HG03442 (cell line): Measurements from ENCODE around the gene SAMM50.
"Not testable (repeated sequence)": the region's sequence is repeated elsewhere in the genome, so short reads cannot be mapped to it uniquely, and the experiment has no call there.

ENCODE experiments used
- ATAC-seq: cut with Tn5 transposase; IDR thresholded peaks from one replicate; pipeline ENCODE4 v1.9.1; 2021; ENCODE audit warnings: mild to moderate bottlenecking, moderate library complexity; ENCODE audit not compliant: unreplicated experiment

The SAMM50 gene

DNA sequence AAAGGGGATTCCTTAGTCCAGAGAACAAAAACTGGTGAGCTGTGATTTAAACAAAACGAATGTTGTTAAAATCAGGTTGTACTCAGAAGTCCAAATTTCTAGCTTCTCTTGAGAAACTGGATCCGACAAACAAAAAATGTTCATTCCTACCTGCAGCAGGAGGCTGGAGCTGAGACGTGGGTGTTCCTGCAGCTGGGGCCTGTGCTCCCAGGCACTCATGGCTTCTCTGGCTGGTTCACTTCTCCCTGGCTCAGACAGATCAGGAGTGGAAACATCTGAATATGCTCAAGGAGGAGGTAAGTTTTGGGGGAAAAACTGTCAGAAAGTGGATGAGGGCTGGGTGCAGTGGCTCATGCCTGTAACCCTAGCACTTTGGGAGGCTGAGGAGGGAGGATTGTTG lies 44.1 kb downstream of the SAMM50 start:
- no peak for ATAC-seq

DNA sequence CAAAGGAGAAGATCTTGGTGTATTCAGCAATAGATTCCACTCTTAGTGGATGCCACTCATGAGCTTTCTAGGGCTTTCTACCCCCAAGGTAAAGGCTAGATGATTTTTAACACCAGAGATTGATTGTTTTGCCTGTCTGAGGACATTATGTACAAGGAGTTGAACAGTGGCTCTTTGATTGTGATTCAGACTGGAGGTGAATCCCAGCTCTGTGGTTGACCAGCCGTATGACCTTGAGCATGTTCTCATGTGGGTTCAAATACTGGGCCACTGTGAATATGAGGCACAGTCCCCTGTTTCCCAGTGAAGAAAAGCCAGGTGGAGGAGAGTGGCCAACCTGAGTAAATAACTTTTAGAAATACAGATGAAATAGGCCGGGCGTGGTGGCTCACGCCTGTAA lies 44.9 kb downstream of the SAMM50 start:
- ATAC-seq, result no peak

DNA sequence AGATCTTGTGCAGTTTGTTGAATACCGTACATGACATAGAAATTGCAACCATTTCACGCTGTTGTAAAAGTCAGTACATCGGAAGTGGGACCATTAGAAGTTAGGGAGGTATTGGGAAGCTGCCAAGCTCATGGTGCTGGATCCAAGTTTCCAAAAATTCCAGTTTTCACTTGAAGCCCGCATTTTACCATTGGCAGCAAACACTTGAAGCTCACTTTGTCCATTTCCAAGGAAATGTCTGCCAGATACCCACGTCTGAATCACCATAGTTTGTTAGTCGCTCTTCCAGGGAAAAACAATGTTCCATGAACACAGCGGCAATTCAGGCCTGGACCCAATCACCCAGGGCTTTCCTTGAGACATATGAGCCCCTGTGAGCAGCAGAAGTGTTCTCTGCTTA lies 46.3 kb downstream of the SAMM50 start:
- ATAC-seq, result no peak

DNA sequence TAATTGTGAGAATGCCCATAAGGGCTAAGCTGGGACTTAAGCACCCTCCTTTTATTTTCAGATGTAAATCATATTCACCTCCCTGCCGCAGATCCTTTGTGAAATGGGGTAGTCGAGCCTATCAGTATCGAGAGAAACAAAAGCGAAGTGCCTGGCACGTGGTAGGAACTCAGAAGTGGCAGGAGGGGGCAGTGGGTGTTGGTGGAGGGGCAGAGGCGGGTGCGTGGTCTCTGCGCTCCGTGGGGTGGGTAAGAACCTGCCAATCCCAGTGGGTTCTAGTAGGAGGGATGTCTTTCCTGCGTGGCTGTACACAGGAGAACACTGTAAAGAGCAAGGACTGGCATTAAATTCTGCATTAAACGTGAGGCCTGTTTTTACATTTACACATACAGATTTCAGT lies 47.1 kb downstream of the SAMM50 start:
- no peak for ATAC-seq

GRCh38 chr22:44002997-44003396 lies 47.8 kb downstream of the SAMM50 start:
- ATAC-seq, result no peak

GRCh38 chr22:44003405-44004103 lies 48.3 kb downstream of the SAMM50 start:
- no peak for ATAC-seq

DNA sequence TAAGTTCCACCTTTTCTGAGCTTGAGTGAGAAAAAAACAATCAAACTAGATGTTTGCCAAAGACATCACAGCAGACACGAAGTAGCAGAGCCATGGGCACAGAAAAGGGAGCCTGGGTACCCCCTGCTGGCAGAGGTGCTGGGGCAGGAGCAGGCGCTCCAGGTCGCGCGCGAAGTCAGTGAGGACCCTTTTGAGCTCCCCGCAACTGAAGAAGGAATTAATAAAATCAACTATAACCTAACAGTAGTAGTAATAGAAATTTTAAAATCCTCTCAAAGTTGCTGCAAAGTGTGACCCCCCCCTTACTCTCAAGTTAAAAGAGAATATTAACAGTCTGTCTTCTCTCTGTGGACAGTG lies 48.8 kb downstream of the SAMM50 start:
- ATAC-seq, result no peak

- ATAC-seq, result no peak
Measured at GRCh38 chr22:44005524-44005923, 50.3 kb downstream of the SAMM50 start.

DNA sequence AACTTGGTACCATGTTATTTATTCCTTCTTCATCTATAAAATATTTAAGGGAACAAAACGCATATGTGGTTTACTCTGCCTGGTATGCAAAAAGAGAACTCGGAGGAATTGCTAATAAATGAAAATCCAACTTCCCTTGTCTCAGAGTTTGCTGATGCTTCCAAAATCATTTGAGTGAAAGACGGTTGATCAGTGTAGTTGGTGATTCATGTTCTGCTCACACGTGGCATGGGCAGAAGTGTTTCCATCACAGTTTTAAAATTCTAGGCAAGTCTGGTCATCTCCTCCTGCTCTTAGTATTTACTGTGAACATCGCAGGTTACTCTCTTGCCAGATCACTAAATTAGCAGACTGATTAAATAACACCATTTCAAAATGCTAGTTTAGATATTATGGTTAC lies 56.9 kb downstream of the SAMM50 start:
- no peak for ATAC-seq

GRCh38 chr22:44012591-44012990 lies 57.3 kb downstream of the SAMM50 start:
- no peak for ATAC-seq

DNA sequence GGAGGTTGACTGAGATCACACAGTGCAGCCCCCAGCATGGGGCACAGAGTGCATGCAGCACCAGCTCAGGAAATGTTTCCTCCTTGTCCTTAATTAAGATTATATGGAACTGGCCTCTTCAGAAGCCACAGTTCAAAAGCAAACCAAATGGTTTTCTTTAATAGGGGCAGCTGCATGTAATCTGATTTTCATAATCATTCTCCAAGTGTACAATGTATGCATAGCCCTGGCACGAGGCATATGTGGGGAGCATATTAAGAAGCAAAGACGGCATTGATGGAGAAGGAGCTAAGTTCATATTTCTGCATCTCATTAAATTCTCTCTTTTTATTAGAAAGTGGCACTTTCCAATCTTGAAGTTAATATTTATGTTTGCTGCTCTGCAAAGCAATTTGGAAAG lies 59.0 kb downstream of the SAMM50 start:
- ATAC-seq, result no peak

GRCh38 chr22:44016586-44016985 lies 61.3 kb downstream of the SAMM50 start:
- not testable (repeated sequence) for ATAC-seq

GRCh38 chr22:44018594-44018993 lies 63.4 kb downstream of the SAMM50 start:
- no peak for ATAC-seq

- no peak for ATAC-seq
Measured at GRCh38 chr22:44019416-44019815, 64.2 kb downstream of the SAMM50 start.

- ATAC-seq, result no peak
Measured at GRCh38 chr22:44019846-44020245, 64.6 kb downstream of the SAMM50 start.

DNA sequence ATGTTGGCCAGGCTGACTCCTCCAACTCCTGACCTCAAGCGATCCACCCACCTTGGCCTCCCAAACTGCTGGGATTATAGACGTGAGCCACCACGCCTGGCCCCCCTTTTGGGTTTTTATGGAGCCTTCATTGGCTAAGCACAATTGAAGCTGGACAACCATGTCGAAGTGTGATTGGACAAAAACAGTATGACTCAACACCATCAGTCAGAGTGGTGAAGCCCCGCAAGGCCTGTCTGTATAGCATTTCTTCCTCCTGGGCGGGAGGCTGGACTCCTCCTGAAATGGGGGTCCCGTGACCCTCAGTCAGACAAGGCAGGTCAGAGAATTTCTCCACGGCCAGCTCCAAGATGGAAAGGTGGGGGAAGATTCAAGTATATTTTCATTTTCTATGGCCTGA lies 65.7 kb downstream of the SAMM50 start:
- ATAC-seq, result no peak

DNA sequence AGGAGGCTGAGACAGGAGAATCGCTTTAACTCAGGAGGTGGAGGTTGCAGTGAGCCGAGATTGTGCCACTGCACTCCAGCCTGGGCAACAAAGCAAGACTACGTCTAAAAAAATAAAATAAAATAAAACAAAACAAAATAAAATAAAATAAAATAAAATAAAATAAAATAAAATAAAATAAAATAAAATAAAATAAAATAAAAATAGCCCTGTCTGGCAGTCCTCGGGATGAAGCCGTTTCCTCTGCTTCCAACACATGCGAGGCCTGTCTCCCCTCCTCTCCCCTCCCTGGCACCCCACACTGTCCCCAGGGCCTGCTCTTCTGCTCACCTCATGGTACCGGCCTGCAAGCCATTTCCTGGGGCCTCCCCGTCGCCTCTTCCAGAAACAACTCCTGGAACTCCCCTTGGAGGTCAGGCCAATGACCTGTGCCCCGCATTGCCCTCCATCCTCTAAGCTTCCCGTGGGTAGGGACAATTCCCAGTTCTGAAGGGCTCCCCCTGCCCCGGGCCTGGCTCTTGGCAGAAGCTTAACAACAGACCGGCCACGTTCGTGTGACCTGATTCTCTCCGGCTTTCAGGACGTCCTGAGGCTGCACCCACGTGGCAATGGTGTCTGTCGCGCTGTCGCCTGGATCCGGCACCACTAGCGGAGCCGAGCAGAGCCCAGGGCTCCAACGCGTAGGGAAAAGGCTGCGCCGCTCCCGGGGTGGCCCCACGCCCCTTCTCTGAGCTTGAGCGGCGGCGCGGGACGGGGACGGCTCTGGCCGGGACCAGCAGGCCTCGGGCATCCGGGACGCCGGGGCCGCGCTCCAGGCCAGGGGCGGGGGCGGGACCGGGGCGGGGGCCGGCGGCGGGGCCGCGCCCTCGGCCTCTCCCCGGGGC lies 68.4 kb downstream of the SAMM50 start:
- ATAC-seq, result no peak

- no peak for ATAC-seq
Measured at GRCh38 chr22:44024288-44024921, 69.2 kb downstream of the SAMM50 start, which contains the start of gene PARVB. PARVB (plus strand) TSS chr22:44024302; CDS start chr22:44024340, 38 bp downstream.

DNA sequence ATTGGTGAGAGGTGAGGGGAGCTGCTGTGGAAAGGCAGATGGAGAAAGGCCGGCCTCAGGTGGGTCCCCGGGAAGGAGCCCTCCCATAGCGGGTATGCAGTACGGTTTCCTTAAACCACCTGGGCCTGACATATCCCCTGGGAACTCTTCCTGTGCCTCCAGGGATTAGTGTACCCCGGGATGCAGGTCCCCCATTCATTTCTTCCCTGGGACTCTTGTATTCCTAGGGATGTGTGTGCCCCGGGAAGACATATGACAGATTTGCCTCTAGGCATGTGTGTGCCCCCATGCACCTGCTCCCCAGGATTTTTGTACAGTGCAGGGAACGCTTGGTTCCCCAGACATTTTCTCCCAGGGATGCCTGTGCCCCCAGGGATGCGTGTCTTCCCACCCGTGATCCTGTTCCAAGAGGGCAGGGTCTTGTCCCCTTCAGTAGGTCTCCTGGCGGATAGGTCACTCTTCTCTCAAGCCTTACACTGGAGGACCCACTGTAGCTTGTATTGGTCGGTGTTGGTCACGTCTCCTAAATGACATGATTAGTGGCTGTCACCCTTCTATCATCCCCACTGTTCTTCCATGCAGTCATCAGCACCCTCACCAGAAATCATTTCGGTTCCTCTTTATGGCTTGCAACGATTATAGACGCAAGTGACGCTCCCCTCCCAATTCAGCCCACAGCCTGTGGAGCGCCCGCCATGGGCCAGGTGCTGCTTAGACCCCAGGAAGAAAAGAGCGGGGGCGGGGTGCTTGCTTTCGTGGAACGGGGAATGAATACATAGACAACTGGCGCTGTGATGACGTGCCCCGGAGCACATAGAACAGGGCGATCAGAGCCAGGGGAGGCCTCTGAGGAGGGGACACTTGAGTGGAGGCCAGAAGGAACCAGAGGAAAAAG lies 70.2 kb downstream of the SAMM50 start:
- ATAC-seq, result peak; percentile 55

GRCh38 chr22:44026066-44026629 lies 70.9 kb downstream of the SAMM50 start:
- ATAC-seq, result no peak
